ENCODE data around the gene LMAN2L. TPM values are rescaled to one million over a fixed set of nuclear protein-coding genes. Genes with fewer than 3 reads are reported as not detected.

Gene LMAN2L, protein sequence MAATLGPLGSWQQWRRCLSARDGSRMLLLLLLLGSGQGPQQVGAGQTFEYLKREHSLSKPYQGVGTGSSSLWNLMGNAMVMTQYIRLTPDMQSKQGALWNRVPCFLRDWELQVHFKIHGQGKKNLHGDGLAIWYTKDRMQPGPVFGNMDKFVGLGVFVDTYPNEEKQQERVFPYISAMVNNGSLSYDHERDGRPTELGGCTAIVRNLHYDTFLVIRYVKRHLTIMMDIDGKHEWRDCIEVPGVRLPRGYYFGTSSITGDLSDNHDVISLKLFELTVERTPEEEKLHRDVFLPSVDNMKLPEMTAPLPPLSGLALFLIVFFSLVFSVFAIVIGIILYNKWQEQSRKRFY
- total RNA-seq, result 8.3 and 11.7 TPM in 2 replicates

DNA sequence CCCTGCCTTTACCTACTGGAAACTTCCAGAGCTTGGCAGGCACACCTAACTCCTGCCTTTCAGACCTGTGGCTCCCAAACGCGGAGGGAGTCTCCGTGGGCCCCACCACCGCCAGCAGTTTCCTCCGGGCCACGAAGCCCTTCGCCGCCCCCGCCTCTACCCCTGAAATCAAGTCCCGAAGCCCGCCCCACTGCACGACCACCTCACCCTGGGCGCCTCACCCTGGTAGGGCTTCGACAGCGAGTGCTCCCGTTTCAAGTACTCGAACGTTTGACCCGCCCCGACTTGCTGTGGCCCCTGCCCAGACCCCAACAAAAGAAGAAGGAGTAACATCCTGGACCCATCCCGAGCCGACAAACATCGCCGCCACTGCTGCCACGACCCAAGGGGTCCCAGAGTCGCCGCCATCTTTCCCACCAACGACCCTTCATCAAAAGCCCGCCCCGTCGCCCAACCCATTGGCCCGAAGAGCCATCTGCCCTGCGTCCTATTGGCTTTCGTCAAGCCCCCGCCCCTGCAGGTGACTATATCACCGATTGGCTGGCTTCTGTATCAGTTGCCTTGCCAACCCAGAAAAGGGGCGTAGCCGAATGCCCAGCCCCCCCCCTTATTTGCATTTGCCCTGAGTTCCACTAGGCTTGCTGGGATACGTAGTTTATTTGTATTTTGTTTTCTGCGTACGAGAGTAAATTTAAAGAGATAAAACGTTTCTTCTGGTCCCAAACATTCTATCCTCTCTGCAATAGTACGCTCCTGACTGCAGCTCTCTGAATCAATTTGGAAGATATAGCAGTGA is at the start of gene LMAN2L:
Gene LMAN2L (minus strand): TSS at position 432 of the 796 bp plus-strand sequence. CDS start 24 bp downstream, at position 408.

DNA sequence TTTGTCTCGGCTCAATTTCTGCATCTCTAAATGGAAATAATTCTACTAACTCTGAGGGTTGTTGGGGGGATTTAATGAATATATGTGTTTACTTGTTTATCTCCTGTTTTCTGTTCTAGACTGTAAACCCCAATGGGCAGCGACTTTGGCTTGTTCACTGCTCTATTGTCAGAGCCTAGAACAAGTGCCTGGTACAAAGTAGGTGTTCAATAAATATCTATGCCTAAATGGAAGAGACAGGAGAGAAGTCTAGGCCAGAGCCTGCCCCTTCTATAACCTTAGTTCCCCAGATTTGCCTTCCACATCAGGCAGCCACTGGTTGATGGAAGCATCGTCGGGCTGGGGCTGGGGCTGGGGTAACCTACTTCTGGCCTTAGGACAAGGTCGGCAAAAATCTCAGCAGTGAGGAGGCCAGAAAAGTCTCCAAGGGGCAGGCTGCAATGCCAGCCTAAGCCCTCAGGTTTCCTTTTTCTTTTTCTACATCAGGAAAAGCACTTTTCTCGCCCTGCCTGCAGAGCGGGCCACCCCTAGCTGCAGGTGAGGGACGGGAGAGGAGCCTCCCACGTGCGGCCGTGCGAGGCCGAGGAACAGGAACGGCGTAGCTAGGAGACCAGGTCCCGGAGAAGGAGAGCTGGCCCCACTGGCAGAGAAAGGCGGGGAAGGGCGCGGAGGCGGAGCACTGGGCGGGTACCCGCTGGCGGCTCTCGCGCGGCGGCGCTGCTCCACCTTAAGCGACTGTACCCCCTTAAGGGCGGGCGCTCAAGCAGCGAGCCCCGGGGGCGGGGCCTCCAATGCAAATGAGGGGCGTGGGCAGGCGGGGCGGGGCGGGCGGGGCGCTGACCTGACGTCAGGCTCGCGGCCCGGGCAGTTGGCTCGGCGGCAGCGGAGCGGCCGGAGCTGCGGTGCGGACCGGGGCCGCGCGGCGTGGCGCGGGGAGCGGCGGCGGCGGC is 20.4 kb upstream of the LMAN2L start, which contains the start of gene CNNM4:
Gene CNNM4 (plus strand): TSS at position 867 of the 950 bp plus-strand sequence. CDS start 98 bp downstream, outside the sequence.

Other genes starting within 250 kb of the LMAN2L start
- gene NEURL3, start 234.7 kb downstream of the LMAN2L start, total RNA-seq, result not detected in 2 replicates
- 12.1 and 13.5 TPM in 2 replicates for gene ARID5A, start 203.3 kb downstream of the LMAN2L start, total RNA-seq
- 17.0 and 20.9 TPM in 2 replicates for gene KANSL3, start 101.8 kb downstream of the LMAN2L start, total RNA-seq
- gene FER1L5, start 97.3 kb downstream of the LMAN2L start, total RNA-seq, result 0.10 and 0.37 TPM in 2 replicates
- 2.2 and 2.4 TPM in 2 replicates for gene CNNM4, start 20.8 kb upstream of the LMAN2L start, total RNA-seq
- 5.0 and 5.3 TPM in 2 replicates for gene CNNM3, start 76.2 kb upstream of the LMAN2L start, total RNA-seq
- gene ANKRD23, start 104.0 kb upstream of the LMAN2L start, total RNA-seq, result 1.1 and 3.2 TPM in 2 replicates
- 7.4 and 10.8 TPM in 2 replicates for gene ANKRD39, start 118.0 kb upstream of the LMAN2L start, total RNA-seq
- gene SEMA4C, start 130.0 kb upstream of the LMAN2L start, total RNA-seq, result 20.3 and 26.8 TPM in 2 replicates
- not detected in 2 replicates for gene FAM178B, start 246.5 kb upstream of the LMAN2L start, total RNA-seq

Data from cardiac ventricle fibroblast (primary cell).